Caco-2 (cell line): Measurements from ENCODE around the gene SMIM44. TPM values are rescaled to one million over a fixed set of nuclear protein-coding genes. Genes with fewer than 3 reads are reported as not detected.
A peak's percentile ranks its signal among the peaks of the same experiment; 100 is the strongest.

ENCODE experiments used
- BruUV-seq: library from RNA; stranded (reverse); fragments of 400-500 nt; replicated peaks from 2 replicates; lab custom pipeline; 2021; lab: Mats Ljungman, UMichigan
- CTCF ChIA-PET: fragments of 300-600 bp; sonication (Branson Sonifier 250); formaldehyde crosslinking; loops from one replicate; lab custom pipeline; 2022; ENCODE audit warnings: antibody characterized with exemption; lab: Charles Lee
- POLR2A ChIA-PET: fragments of 300-600 bp; sonication (Branson Sonifier 250); formaldehyde crosslinking; loops from one replicate; lab custom pipeline; 2022; ENCODE audit warnings: antibody characterized with exemption; lab: Charles Lee
- DNase-seq, 2 experiments: peaks; one replicate each; pipeline versions ENCODE4 v3.0.0 to v3.0.0-alpha.2; 2020 to 2022
- H3K27me3 ChIP-seq: replicated peaks from 2 replicates; pipeline ENCODE4 v1.6.0; 2011; ENCODE audit warnings: low read length; ENCODE audit not compliant: control insufficient read depth, insufficient read depth
- H3K36me3 ChIP-seq: 2 replicates; pipeline ENCODE4 v1.5.1; 2011; ENCODE audit warnings: low read length; ENCODE audit not compliant: control insufficient read depth, insufficient read depth
- H3K4me1 ChIP-seq: fragments of 250-450 bp; sonication (Bioruptor Pico); 2 replicates; pipeline ENCODE4 v1.5.1; 2020; ENCODE audit warnings: mild to moderate bottlenecking
- H3K4me3 ChIP-seq: 2 replicates; pipeline ENCODE4 v1.5.1; 2011; ENCODE audit warnings: low read depth, mild to moderate bottlenecking, control low read depth, low read length
- H3K9me3 ChIP-seq: fragments of 250-450 bp; sonication (Bioruptor Pico); 2 replicates; pipeline ENCODE4 v1.5.1; 2020; ENCODE audit warnings: mild to moderate bottlenecking, moderate library complexity
- H3K27ac Mint-ChIP-seq: one replicate; pipeline ENCODE4 v1.8.0; 2022; ENCODE audit warnings: mixed read lengths; ENCODE audit not compliant: unreplicated experiment
- H3K27me3 Mint-ChIP-seq: one replicate; pipeline ENCODE4 v1.8.0; 2022; ENCODE audit warnings: mixed read lengths; ENCODE audit not compliant: insufficient read depth, unreplicated experiment
- H3K36me3 Mint-ChIP-seq: one replicate; pipeline ENCODE4 v1.8.0; 2022; ENCODE audit warnings: mild to moderate bottlenecking, mixed read lengths; ENCODE audit not compliant: insufficient read depth, unreplicated experiment
- H3K4me1 Mint-ChIP-seq: one replicate; pipeline ENCODE4 v1.8.0; 2022; ENCODE audit warnings: low read depth, mixed read lengths; ENCODE audit not compliant: unreplicated experiment
- H3K4me3 Mint-ChIP-seq: one replicate; pipeline ENCODE4 v1.8.0; 2022; ENCODE audit warnings: mild to moderate bottlenecking, moderate library complexity, mixed read lengths; ENCODE audit not compliant: unreplicated experiment
- H3K9me3 Mint-ChIP-seq: one replicate; pipeline ENCODE4 v1.8.0; 2022; ENCODE audit warnings: mixed read lengths; ENCODE audit not compliant: unreplicated experiment
- CTCF ChIP-seq, 2 experiments: fragments of 200-600 bp in 1 of 2; IDR thresholded peaks; 1 replicate in 1 of 2; 2 replicates in 1 of 2; pipeline versions ENCODE4 v1.5.1 to v1.8.0; 2011 to 2022; ENCODE audit warnings: antibody characterized with exemption in 1 of 2, control low read depth in 1 of 2, inconsistent platforms in 1 of 2, low read depth in 1 of 2, low read length in 1 of 2, mild to moderate bottlenecking in 1 of 2, moderate library complexity in 1 of 2; ENCODE audit not compliant: insufficient read depth in 1 of 2, severe bottlenecking in 1 of 2, unreplicated experiment in 1 of 2
- intact Hi-C: fragments of 100-400 bp; cut with micrococcal nuclease; formaldehyde crosslinking; loops from one replicate; pipeline ENCODE4 v1.10.0; 2022; ENCODE audit not compliant: unreplicated experiment
- total RNA-seq: library from RNA; stranded (reverse); gene quantifications from 2 replicates; pipeline ENCODE4 v1.2.3, GENCODE V29; 2022

The SMIM44 gene
- total RNA-seq, 1 experiment from 2014 or later: not detected

- H3K4me1 ChIP-seq: no peaks in the 10 kb centered on the region
- no peaks in the 10 kb centered on the region for H3K36me3 Mint-ChIP-seq
- TSS peak; percentile 50 for BruUV-seq
- H3K4me3 Mint-ChIP-seq: peak overlapping the region; percentile 80
- no peak for DNase-seq
- no peaks in the 10 kb centered on the region for H3K27me3 Mint-ChIP-seq
- TF ChIP-seq CTCF (IDR thresholded peaks at IDR 0.05; ENCODE audit: insufficient read depth in 1 of 2, low read depth in 1 of 2, low read length in 1 of 2, severe bottlenecking in 1 of 2, unreplicated experiment in 1 of 2): no peak
- CTCF ChIA-PET: interaction anchor here (1.3 kb wide), 1 partner anchor 51 kb away, joined by 5 read pairs; no protein-coding TSS in a partner anchor
- no peak overlapping the region; the same call in 1 of the 2 replicates for H3K4me3 ChIP-seq
- H3K9me3 Mint-ChIP-seq: no peaks in the 10 kb centered on the region
- H3K4me1 Mint-ChIP-seq: no peaks in the 10 kb centered on the region
- H3K27ac Mint-ChIP-seq: peak overlapping the region; percentile 96
- no peaks in the 10 kb centered on the region for H3K27me3 ChIP-seq
- intact Hi-C loops: no loop called here
- no peaks in the 10 kb centered on the region for H3K36me3 ChIP-seq
- POLR2A ChIA-PET: no interaction called here
- H3K9me3 ChIP-seq: no peaks in the 10 kb centered on the region
These were observed 49.3 kb downstream of the SMIM44 start for GRCh38 chr19:3433805-3434540.

GRCh38 chr19:3433313-3433712 lies 49.9 kb downstream of the SMIM44 start:
- TF ChIP-seq CTCF (IDR thresholded peaks at IDR 0.05; ENCODE audit: insufficient read depth in 1 of 2, low read depth in 1 of 2, low read length in 1 of 2, severe bottlenecking in 1 of 2, unreplicated experiment in 1 of 2): no peak
- H3K36me3 Mint-ChIP-seq: no peaks in the 10 kb centered on the region
- CTCF ChIA-PET: no interaction called here

More at GRCh38 chr19:3433313-3433712, 49.9 kb downstream of the SMIM44 start:
- Mint-ChIP-seq H3K9me3 (no peaks in the 10 kb centered on the region), H3K4me3 (no peak overlapping the region), H3K27me3 (no peaks in the 10 kb centered on the region), H3K27ac (no peak overlapping the region), H3K4me1 (no peaks in the 10 kb centered on the region)
- POLR2A ChIA-PET: no interaction called here
- no peak for DNase-seq
- no peak overlapping the region for H3K4me3 ChIP-seq
- no peaks in the 10 kb centered on the region for H3K36me3 ChIP-seq
- no peaks in the 10 kb centered on the region for H3K4me1 ChIP-seq
- intact Hi-C loops: no loop called here
- BruUV-seq: no TSS peak
- no peaks in the 10 kb centered on the region for H3K9me3 ChIP-seq
- H3K27me3 ChIP-seq: no peaks in the 10 kb centered on the region

Other genes starting within 250 kb of the SMIM44 start
- gene NFIC, start 116.9 kb downstream of the SMIM44 start, total RNA-seq: 5.1 and 5.5 TPM in 2 replicates
- gene SMIM24, start 2.9 kb downstream of the SMIM44 start, total RNA-seq: 1.2 and 1.7 TPM in 2 replicates
- 17.4 and 18.3 TPM in 2 replicates for gene DOHH, start 17.2 kb upstream of the SMIM44 start, total RNA-seq
- gene FZR1, start 22.9 kb upstream of the SMIM44 start, total RNA-seq: 58.1 and 59.1 TPM in 2 replicates
- gene TEKTIP1, start 55.7 kb upstream of the SMIM44 start, total RNA-seq: 1.5 and 1.9 TPM in 2 replicates
- gene MFSD12, start 74.1 kb upstream of the SMIM44 start, total RNA-seq: 60.6 and 61.7 TPM in 2 replicates
- gene HMG20B, start 89.5 kb upstream of the SMIM44 start, total RNA-seq: 33.9 and 34.5 TPM in 2 replicates
- gene GIPC3, start 102.0 kb upstream of the SMIM44 start, total RNA-seq: not detected in 2 replicates
- 0.11 TPM in 1 of 2 replicates, not detected in the other for gene TBXA2R, start 123.4 kb upstream of the SMIM44 start, total RNA-seq
- 32.2 and 33.9 TPM in 2 replicates for gene CACTIN, start 143.3 kb upstream of the SMIM44 start, total RNA-seq
- gene PIP5K1C, start 217.0 kb upstream of the SMIM44 start, total RNA-seq: 24.5 and 27.0 TPM in 2 replicates
- 79.3 and 83.6 TPM in 2 replicates for gene TJP3, start 224.9 kb upstream of the SMIM44 start, total RNA-seq